K562 (cell line): Measurements from ENCODE around the gene BOLA3.

Experiments used
- CBX1 ChIP-seq: sonication (generic); IDR thresholded peaks from 2 replicates; pipeline ENCODE4 v1.6.1; 2016; ENCODE audit warnings: antibody characterized with exemption, low read depth, mild to moderate bottlenecking
- ZNF511 ChIP-seq: sonication (generic); formaldehyde crosslinking; IDR thresholded peaks from 2 replicates; pipeline ENCODE4 v1.8.0; 2022; ENCODE audit warnings: mild to moderate bottlenecking, missing genetic modification reagents

- TF ChIP-seq CBX1, result no peak
- no peak for TF ChIP-seq ZNF511
Observed at GRCh38 chr2:74188696-74189095, 41.0 kb upstream of the BOLA3 start.
